Muscle of leg (tissue), 11 donors: ENCODE measurements around the gene RGS7BP. TPM values are rescaled to one million over a fixed set of nuclear protein-coding genes. Genes with fewer than 3 reads are reported as not detected.
"Not testable (repeated sequence)": the region's sequence is repeated elsewhere in the genome, so short reads cannot be mapped to it uniquely, and the experiment has no call there.

Source experiments
- DNase-seq: peaks from one replicate; pipeline ENCODE4 v3.0.0; 2013
- H3K27ac ChIP-seq: one replicate; pipeline ENCODE4 v1.5.1; 2013; ENCODE audit warnings: mild to moderate bottlenecking, low read length, control low read depth
- H3K27me3 ChIP-seq: one replicate; pipeline ENCODE4 v1.6.1; 2013; ENCODE audit warnings: low read length; ENCODE audit not compliant: control insufficient read depth, insufficient read depth
- H3K36me3 ChIP-seq: one replicate; pipeline ENCODE4 v1.6.1; 2013; ENCODE audit warnings: low read length; ENCODE audit not compliant: control insufficient read depth, insufficient read depth
- H3K4me1 ChIP-seq: one replicate; pipeline ENCODE4 v1.6.1; 2013; ENCODE audit warnings: low read length; ENCODE audit not compliant: control insufficient read depth, insufficient read depth
- H3K4me3 ChIP-seq: one replicate; pipeline ENCODE4 v1.5.1; 2013; ENCODE audit warnings: low read length, control low read depth
- H3K9me3 ChIP-seq: replicated peaks from 2 replicates; pipeline ENCODE4 v1.6.1; 2013; ENCODE audit warnings: low read depth, low read length; ENCODE audit not compliant: control insufficient read depth
- whole genome bisulfite sequencing: methylation state at CpG from one replicate; pipeline ENCODE4 v1.1.5; 2013; ENCODE audit warnings: missing lambda C conversion rate; ENCODE audit not compliant: insufficient coverage; 5-methylcytosine and 5-hydroxymethylcytosine counted together
- polyA plus RNA-seq, 8 donors: library from polyadenylated mRNA; unstranded; fragments of 120-200 nt; gene quantifications; one replicate each; pipeline versions ENCODE4 v1.2.1 to v1.2.3, GENCODE V29; 2013; ENCODE audit warnings: inconsistent platforms in 1 of 8, low replicate concordance in 1 of 8; ENCODE audit not compliant: insufficient read length in 8 of 8, insufficient read depth in 1 of 8
- total RNA-seq: library from RNA; stranded (reverse); fragments of 120-200 nt; gene quantifications from one replicate; pipeline ENCODE4 v1.2.4, GENCODE V29; 2013

The RGS7BP gene
- total and polyA plus RNA-seq, 9 donors: 2.2 to 10.6 (median 5.4) TPM

DNA sequence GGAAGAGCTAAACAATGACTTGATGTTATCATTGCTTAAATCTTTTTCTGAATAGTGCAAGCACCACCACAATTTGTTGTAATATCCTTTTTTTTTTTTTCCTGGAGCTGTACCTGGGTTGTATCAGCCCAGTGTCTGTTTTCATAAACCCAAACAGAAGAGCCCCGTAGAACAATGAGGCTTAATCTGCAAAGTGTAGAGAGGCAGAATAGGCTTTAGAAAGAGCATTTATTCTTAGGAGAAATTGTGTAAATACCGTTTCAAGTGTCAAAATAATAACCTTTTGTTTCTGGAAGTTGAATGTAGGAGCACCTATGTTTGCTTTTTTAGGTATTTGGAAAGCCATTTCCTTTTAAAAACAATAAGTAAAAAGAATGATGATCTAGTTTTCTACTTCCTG, 26.4 kb downstream of the RGS7BP start:
- Histone ChIP-seq H3K4me1 (no peaks in the 10 kb centered on the region), H3K4me3 (no peak overlapping the region), H3K27me3 (no peaks in the 10 kb centered on the region), H3K27ac (no peak overlapping the region), H3K36me3 (no peaks in the 10 kb centered on the region), H3K9me3 (no peaks in the 10 kb centered on the region)
- no CpG with 5 or more reads among the region's 2 CpGs for WGBS
- no peak for DNase-seq

- Histone ChIP-seq H3K27ac (no peak overlapping the region), H3K4me1 (no peaks in the 10 kb centered on the region), H3K4me3 (no peak overlapping the region), H3K9me3 (no peaks in the 10 kb centered on the region), H3K36me3 (no peaks in the 10 kb centered on the region), H3K27me3 (no peaks in the 10 kb centered on the region)
- no peak for DNase-seq
- 96% methylated on average over 2 of the region's 2 CpGs for WGBS
These were observed 26.8 kb downstream of the RGS7BP start for GRCh38 chr5:64532657-64533056.

- 59% methylated on average over 3 of the region's 3 CpGs for WGBS
These were observed 28.2 kb downstream of the RGS7BP start for GRCh38 chr5:64534033-64534432.

GRCh38 chr5:64557911-64558310, 52.1 kb downstream of the RGS7BP start:
- no peaks in the 10 kb centered on the region for H3K9me3 ChIP-seq

More at GRCh38 chr5:64534033-64534432, 28.2 kb downstream of the RGS7BP start:
- Histone ChIP-seq H3K36me3 (no peaks in the 10 kb centered on the region), H3K9me3 (no peaks in the 10 kb centered on the region), H3K27ac (no peak overlapping the region), H3K4me1 (no peaks in the 10 kb centered on the region), H3K27me3 (no peaks in the 10 kb centered on the region), H3K4me3 (no peak overlapping the region)
- DNase-seq: no peak

DNA sequence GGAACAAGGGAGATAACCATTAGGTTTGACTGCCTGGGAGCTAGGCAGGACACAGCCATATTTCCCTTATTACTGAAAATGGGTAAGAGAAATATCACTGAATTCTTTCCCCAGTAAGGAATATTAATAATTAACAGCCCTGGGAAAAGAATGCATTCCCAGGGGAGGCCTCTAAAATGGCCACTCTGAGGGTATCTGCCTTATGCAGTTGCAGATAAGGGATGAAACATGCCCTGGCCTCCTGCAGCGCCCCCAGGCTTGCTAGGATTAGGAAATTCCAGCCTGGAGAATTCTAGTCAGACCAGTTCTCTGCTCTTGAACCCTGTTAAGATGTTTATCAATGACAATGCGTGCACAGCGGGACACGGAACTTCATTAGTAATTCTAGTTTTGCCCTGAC, 52.8 kb downstream of the RGS7BP start:
- 65% methylated on average over 4 of the region's 4 CpGs for WGBS
- not testable (repeated sequence) for H3K27me3 ChIP-seq, H3K4me3 ChIP-seq, DNase-seq, H3K4me1 ChIP-seq, H3K27ac ChIP-seq, H3K9me3 ChIP-seq, H3K36me3 ChIP-seq

More at GRCh38 chr5:64557911-64558310, 52.1 kb downstream of the RGS7BP start:
- no CpG with 5 or more reads among the region's 2 CpGs for WGBS
- Histone ChIP-seq H3K4me3 (no peak overlapping the region), H3K36me3 (no peaks in the 10 kb centered on the region), H3K4me1 (no peaks in the 10 kb centered on the region), H3K27me3 (no peaks in the 10 kb centered on the region), H3K27ac (no peak overlapping the region)
- no peak for DNase-seq

- 60% methylated on average over 1 of the region's 3 CpGs for WGBS
- Histone ChIP-seq H3K4me3 (no peak overlapping the region), H3K9me3 (no peaks in the 10 kb centered on the region), H3K27me3 (no peaks in the 10 kb centered on the region), H3K36me3 (no peaks in the 10 kb centered on the region), H3K27ac (no peak overlapping the region), H3K4me1 (no peaks in the 10 kb centered on the region)
- no peak for DNase-seq
These were observed 60.6 kb downstream of the RGS7BP start for GRCh38 chr5:64566310-64566916.

DNA sequence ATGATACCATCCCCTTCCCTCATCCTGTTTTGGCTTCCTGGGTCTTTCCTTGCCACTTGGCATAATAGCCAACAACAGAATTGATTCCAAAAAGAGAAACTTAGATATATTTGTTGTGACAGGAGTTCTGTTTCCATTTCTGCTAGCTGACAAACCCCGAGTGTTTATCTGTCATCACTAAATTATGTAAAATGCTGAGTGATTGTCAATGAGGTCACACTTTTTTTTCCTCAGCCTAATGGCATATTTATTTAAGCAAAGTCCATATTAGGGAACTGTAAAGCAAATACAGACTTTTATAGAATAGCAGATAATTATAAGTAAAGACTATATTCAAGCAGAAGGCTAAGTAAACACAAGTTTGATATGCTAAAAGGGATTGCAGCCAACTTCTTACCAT, 64.0 kb downstream of the RGS7BP start:
- DNase-seq: no peak

GRCh38 chr5:64570395-64570996, 64.7 kb downstream of the RGS7BP start:
- WGBS: no CpG with 5 or more reads among the region's 2 CpGs
- Histone ChIP-seq H3K27ac (no peak overlapping the region), H3K9me3 (no peaks in the 10 kb centered on the region), H3K27me3 (no peaks in the 10 kb centered on the region), H3K4me1 (no peaks in the 10 kb centered on the region), H3K4me3 (no peak overlapping the region), H3K36me3 (no peaks in the 10 kb centered on the region)
- no peak for DNase-seq

More for the DNA sequence above, 64.0 kb downstream of the RGS7BP start:
- H3K27me3 ChIP-seq: no peaks in the 10 kb centered on the region
- no peak overlapping the region for H3K27ac ChIP-seq
- no peaks in the 10 kb centered on the region for H3K9me3 ChIP-seq
- no peak overlapping the region for H3K4me3 ChIP-seq
- WGBS: no CpG with 5 or more reads among the region's 1 CpG
- no peaks in the 10 kb centered on the region for H3K36me3 ChIP-seq
- no peaks in the 10 kb centered on the region for H3K4me1 ChIP-seq

DNA sequence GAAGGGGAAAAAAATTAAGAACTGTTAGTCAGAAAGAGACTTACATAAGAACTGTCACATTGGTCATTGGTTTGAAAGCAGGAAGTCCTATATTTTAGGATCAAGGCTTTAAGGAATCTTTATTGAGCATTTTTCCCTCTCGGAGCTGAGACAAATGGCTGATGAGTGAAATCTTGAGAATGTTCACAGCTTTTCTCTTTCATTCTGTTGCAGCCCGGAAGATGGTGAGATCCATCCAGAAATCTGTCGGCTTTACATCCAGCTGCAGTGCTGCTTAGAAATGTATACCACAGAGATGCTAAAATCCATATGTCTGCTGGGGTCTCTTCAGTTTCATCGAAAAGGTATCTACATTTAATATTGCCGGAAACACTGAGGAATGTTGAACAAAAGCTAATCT, 69.7 kb downstream of the RGS7BP start:
- H3K36me3 ChIP-seq: no peaks in the 10 kb centered on the region
- no peaks in the 10 kb centered on the region for H3K27me3 ChIP-seq
- no peak overlapping the region for H3K27ac ChIP-seq
- no peaks in the 10 kb centered on the region for H3K9me3 ChIP-seq
- DNase-seq: no peak
- 41% methylated on average over 3 of the region's 5 CpGs for WGBS
- H3K4me1 ChIP-seq: no peaks in the 10 kb centered on the region
- H3K4me3 ChIP-seq: no peak overlapping the region

DNA sequence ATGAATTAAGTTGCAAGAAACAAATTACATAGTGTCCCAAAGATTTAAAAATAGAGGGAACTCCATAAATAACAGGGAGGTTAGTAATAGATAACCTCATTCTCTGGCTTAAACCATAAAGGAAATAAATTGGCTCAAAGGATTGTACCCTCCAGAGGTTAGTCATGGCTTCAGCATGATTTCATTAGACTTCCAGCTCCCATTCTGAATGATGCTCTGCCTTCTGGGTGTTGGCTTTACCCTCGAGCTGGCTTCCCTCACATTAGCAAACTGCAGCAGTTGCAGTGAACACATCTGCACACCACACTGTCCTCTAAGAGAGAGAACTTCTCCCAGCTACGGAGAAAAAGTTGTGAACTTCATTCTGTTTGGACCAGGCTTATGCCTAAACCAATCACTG, 70.4 kb downstream of the RGS7BP start:
- no peaks in the 10 kb centered on the region for H3K4me1 ChIP-seq
- no peaks in the 10 kb centered on the region for H3K27me3 ChIP-seq
- no peak overlapping the region for H3K4me3 ChIP-seq
- WGBS: 17% methylated on average over 1 of the region's 2 CpGs
- no peaks in the 10 kb centered on the region for H3K9me3 ChIP-seq
- no peaks in the 10 kb centered on the region for H3K36me3 ChIP-seq
- peak; percentile 37 for DNase-seq
- H3K27ac ChIP-seq: no peak overlapping the region
